IMR-90 (cell line): ENCODE results near the gene ZFHX3. TPM values are rescaled to one million over a fixed set of nuclear protein-coding genes. Genes with fewer than 3 reads are reported as not detected.

Experiments
- ATAC-seq: fragments of 200-7000 bp; cut with Tn5 transposase; 2 replicates; pipeline ENCODE4 v1.9.1; 2020; ENCODE audit warnings: low read depth, mild to moderate bottlenecking, moderate library complexity
- BruUV-seq: library from RNA; stranded (reverse); fragments of 400-500 nt; replicated peaks from 2 replicates; lab custom pipeline; 2021; lab: Mats Ljungman, UMichigan
- CTCF ChIA-PET: fragments of 300-600 bp; formaldehyde crosslinking; extraction: SDS; loops from one replicate; lab custom pipeline; 2021; ENCODE audit warnings: antibody characterized with exemption; lab: Yijun Ruan, JAX
- POLR2A ChIA-PET: fragments of 300-600 bp; sonication (Branson Sonifier 250); formaldehyde crosslinking; loops from one replicate; lab custom pipeline; 2022; ENCODE audit warnings: antibody characterized with exemption; ENCODE audit not compliant: unreplicated experiment; lab: Charles Lee
- DNase-seq: peaks from one replicate; pipeline ENCODE4 v3.0.0; 2013
- H2AFZ ChIP-seq: replicated peaks from 2 replicates; pipeline ENCODE3; 2013; ENCODE audit warnings: low read length, mild to moderate bottlenecking; ENCODE audit not compliant: poor library complexity
- H2AK5ac ChIP-seq: 2 replicates; pipeline ENCODE4 v1.6.1; 2013; ENCODE audit warnings: low read depth, low read length, inconsistent platforms
- H2AK9ac ChIP-seq: replicated peaks from 2 replicates; pipeline ENCODE3; 2013; ENCODE audit warnings: mild to moderate bottlenecking, low read depth, low read length, moderate library complexity; ENCODE audit not compliant: poor library complexity
- H2BK120ac ChIP-seq: 2 replicates; pipeline ENCODE4 v1.6.1; 2013; ENCODE audit warnings: low read depth, low read length, inconsistent platforms
- H2BK15ac ChIP-seq: 3 replicates; pipeline ENCODE4 v1.6.1; 2013; ENCODE audit warnings: low read depth, low read length, inconsistent platforms
- H2BK20ac ChIP-seq: 2 replicates; pipeline ENCODE4 v1.6.1; 2013; ENCODE audit warnings: low read depth, mild to moderate bottlenecking, inconsistent platforms, low read length, moderate library complexity
- H2BK5ac ChIP-seq: 2 replicates; pipeline ENCODE4 v1.6.1; 2013; ENCODE audit warnings: mild to moderate bottlenecking, low read depth, low read length, inconsistent platforms; ENCODE audit not compliant: poor library complexity, severe bottlenecking
- H3K14ac ChIP-seq: replicated peaks from 2 replicates; pipeline ENCODE4 v1.6.1; 2013; ENCODE audit warnings: low read depth, low read length, inconsistent platforms
- H3K18ac ChIP-seq: 2 replicates; pipeline ENCODE4 v1.6.1; 2013; ENCODE audit warnings: low read depth, low read length, control low read depth
- H3K23ac ChIP-seq: 2 replicates; pipeline ENCODE4 v1.6.1; 2013; ENCODE audit warnings: low read depth, low read length, inconsistent platforms
- H3K27ac ChIP-seq: 2 replicates; pipeline ENCODE4 v1.5.1; 2013; ENCODE audit warnings: mild to moderate bottlenecking, control low read depth, low read length; ENCODE audit not compliant: insufficient read depth
- H3K27me3 ChIP-seq: 2 replicates; pipeline ENCODE4 v1.6.1; 2013; ENCODE audit warnings: low read length; ENCODE audit not compliant: control insufficient read depth, insufficient read depth
- H3K36me3 ChIP-seq: 2 replicates; pipeline ENCODE4 v1.6.1; 2013; ENCODE audit warnings: low read length, mixed read lengths; ENCODE audit not compliant: control insufficient read depth, insufficient read depth
- H3K4ac ChIP-seq: 2 replicates; pipeline ENCODE4 v1.6.1; 2013; ENCODE audit warnings: low read depth, low read length, inconsistent platforms
- H3K4me1 ChIP-seq: 2 replicates; pipeline ENCODE4 v1.6.1; 2013; ENCODE audit warnings: low read length, mixed read lengths; ENCODE audit not compliant: control insufficient read depth, insufficient read depth
- H3K4me2 ChIP-seq: 2 replicates; pipeline ENCODE4 v1.6.1; 2013; ENCODE audit warnings: low read depth, mild to moderate bottlenecking, control low read depth, low read length, moderate library complexity
- H3K4me3 ChIP-seq: 2 replicates; pipeline ENCODE4 v1.5.1; 2013; ENCODE audit warnings: low read depth, mild to moderate bottlenecking, control low read depth, low read length, moderate library complexity; ENCODE audit not compliant: insufficient read depth
- H3K56ac ChIP-seq: 2 replicates; pipeline ENCODE4 v1.6.1; 2013; ENCODE audit warnings: low read length, inconsistent platforms; ENCODE audit not compliant: insufficient read depth; ENCODE audit errors: extremely low read depth
- H3K79me1 ChIP-seq, 2 experiments: 2 replicates each; pipeline ENCODE4 v1.6.1; 2013; ENCODE audit warnings: low read length in 2 of 2, inconsistent platforms in 1 of 2, low read depth in 1 of 2
- H3K9ac ChIP-seq: 2 replicates; pipeline ENCODE4 v1.6.1; 2013; ENCODE audit warnings: low read depth, low read length, control low read depth
- H3K9me1 ChIP-seq: 2 replicates; pipeline ENCODE4 v1.6.1; 2013; ENCODE audit warnings: low read length, inconsistent platforms; ENCODE audit not compliant: insufficient read depth
- H3K9me3 ChIP-seq: 2 replicates; pipeline ENCODE4 v1.6.1; 2013; ENCODE audit warnings: low read length; ENCODE audit not compliant: control insufficient read depth, insufficient read depth
- H4K20me1 ChIP-seq: 2 replicates; pipeline ENCODE4 v1.6.1; 2013; ENCODE audit warnings: low read length, inconsistent platforms; ENCODE audit not compliant: insufficient read depth
- H4K5ac ChIP-seq: 2 replicates; pipeline ENCODE4 v1.6.1; 2013; ENCODE audit warnings: mild to moderate bottlenecking, low read depth, low read length, control low read depth
- H4K8ac ChIP-seq, 2 experiments: 2 replicates each; pipeline ENCODE4 v1.6.1; 2013; ENCODE audit warnings: low read depth in 2 of 2, low read length in 2 of 2, control low read depth in 1 of 2, inconsistent platforms in 1 of 2
- H4K91ac ChIP-seq: 2 replicates; pipeline ENCODE4 v1.6.1; 2013; ENCODE audit warnings: low read depth, low read length, inconsistent platforms; ENCODE audit not compliant: insufficient read depth
- BHLHE40 ChIP-seq: fragments of 150-350 bp; IDR thresholded peaks from 2 replicates; pipeline ENCODE4 v1.6.1; 2016; ENCODE audit warnings: mild to moderate bottlenecking, low read depth, low read length
- CEBPB ChIP-seq: IDR thresholded peaks from 2 replicates; pipeline ENCODE4 v1.6.1; 2012; ENCODE audit warnings: low read depth, low read length, improper control_type of control experiment
- CHD1 ChIP-seq: IDR thresholded peaks from 2 replicates; pipeline ENCODE4 v1.6.1; 2012; ENCODE audit warnings: low read depth, low read length, improper control_type of control experiment
- CTCF ChIP-seq: conservative IDR thresholded peaks from 2 replicates; pipeline ENCODE4 v1.5.1; 2012; ENCODE audit warnings: mild to moderate bottlenecking, low read depth, low read length, improper control_type of control experiment
- ELK1 ChIP-seq: fragments of 150-350 bp; IDR thresholded peaks from 2 replicates; pipeline ENCODE4 v1.6.1; 2016; ENCODE audit warnings: low read depth, mild to moderate bottlenecking, low read length, moderate library complexity, borderline replicate concordance
- FOS ChIP-seq: fragments of 150-350 bp; IDR thresholded peaks from 2 replicates; pipeline ENCODE4 v1.6.1; 2016; ENCODE audit warnings: low read depth, low read length
- MAFK ChIP-seq: IDR thresholded peaks from 2 replicates; pipeline ENCODE4 v1.6.1; 2012; ENCODE audit warnings: low read depth, low read length, improper control_type of control experiment
- MAZ ChIP-seq: IDR thresholded peaks from 2 replicates; pipeline ENCODE4 v1.6.1; 2012; ENCODE audit warnings: low read depth, mild to moderate bottlenecking, low read length, improper control_type of control experiment, moderate library complexity, borderline replicate concordance
- MXI1 ChIP-seq: IDR thresholded peaks from 2 replicates; pipeline ENCODE4 v1.6.1; 2012; ENCODE audit warnings: low read depth, mild to moderate bottlenecking, low read length, moderate library complexity, borderline replicate concordance
- NFE2L2 ChIP-seq: fragments of 150-350 bp; IDR thresholded peaks from 2 replicates; pipeline ENCODE4 v1.6.1; 2016; ENCODE audit warnings: low read depth, mild to moderate bottlenecking, low read length
- POLR2A ChIP-seq: IDR thresholded peaks from 2 replicates; pipeline ENCODE4 v1.6.1; 2012; ENCODE audit warnings: mild to moderate bottlenecking, low read depth, low read length
- RFX5 ChIP-seq: IDR thresholded peaks from 2 replicates; pipeline ENCODE4 v1.8.0; 2012; ENCODE audit warnings: low read depth, mild to moderate bottlenecking, low read length, moderate library complexity
- SMC3 ChIP-seq: fragments of 150-350 bp; IDR thresholded peaks from 2 replicates; pipeline ENCODE4 v1.6.1; 2016; ENCODE audit warnings: low read depth, mild to moderate bottlenecking, antibody characterized with exemption, low read length, moderate library complexity
- USF2 ChIP-seq: fragments of 150-350 bp; IDR thresholded peaks from 2 replicates; pipeline ENCODE4 v1.6.1; 2017; ENCODE audit warnings: mild to moderate bottlenecking, antibody characterized with exemption, low read length, low read depth
- WGBS, 2 experiments: methylation state at CpG; one replicate each; pipeline versions ENCODE4 v1.1.5 to v1.1.7; 2013; ENCODE audit warnings: missing lambda C conversion rate in 2 of 2; ENCODE audit not compliant: insufficient read length in 1 of 2; ENCODE audit errors: extremely low coverage in 2 of 2; 5-methylcytosine and 5-hydroxymethylcytosine counted together
- dilution Hi-C: fragments of 300-500 bp; cut with HindIII; formaldehyde crosslinking; loops from one replicate; pipeline ENCODE4 v1.14.3; 2018; ENCODE audit warnings: low sequenced_read_pairs; ENCODE audit not compliant: unreplicated experiment
- in situ Hi-C: fragments of 300-500 bp; cut with MboI; formaldehyde crosslinking; loops from 3 replicates; pipeline ENCODE4 v1.14.3; 2019; ENCODE audit warnings: low sequenced_read_pairs, inconsistent platforms, mixed read lengths
- intact Hi-C: fragments of 100-400 bp; cut with micrococcal nuclease; formaldehyde crosslinking; loops from 2 replicates; pipeline ENCODE4 v1.10.0; 2022
- polyA plus RNA-seq, 3 experiments: library from polyadenylated mRNA; depleted of rRNA; stranded (reverse); fragments of >200 nt; gene quantifications; 2 replicates each; pipeline ENCODE4 v1.2.3, GENCODE V29; 2012; ENCODE audit warnings: low replicate concordance in 1 of 3
- total RNA-seq: library from RNA; depleted of rRNA; stranded (reverse); fragments of >200 nt; gene quantifications from 2 replicates; pipeline ENCODE4 v1.2.3, GENCODE V29; 2012

The ZFHX3 gene
- total and polyA plus RNA-seq, 2 of the 4 experiments (the other 2 are of a cell fraction) = 1.4 to 1.7 TPM

GRCh38 chr16:73028721-73029361 lies 19.1 kb downstream of the ZFHX3 start:
- BruUV-seq = no TSS peak
- TF ChIP-seq CEBPB (no peak), MXI1 (no peak), ELK1 (no peak), FOS (no peak), NFE2L2 (no peak), MAZ (no peak), MAFK (no peak), USF2 (no peak), CHD1 (no peak), RFX5 (no peak), BHLHE40 (no peak), POLR2A (no peak), CTCF (no peak), SMC3 (no peak)

More at GRCh38 chr16:73028721-73029361, 19.1 kb downstream of the ZFHX3 start:
- Histone ChIP-seq H4K91ac (no peak overlapping the region), H3K4ac (no peak overlapping the region), H2BK5ac (no peak overlapping the region), H4K5ac (no peak overlapping the region), H3K4me3 (no peak overlapping the region), H3K36me3 (no peaks in the 10 kb centered on the region; the same call in 1 of the 2 replicates), H4K8ac (no peak overlapping the region), H2AK9ac (no peak overlapping the region), H3K4me2 (no peak overlapping the region), H3K56ac (no peak overlapping the region), H3K27ac (no peak overlapping the region), H2BK120ac (no peak overlapping the region), H3K4me1 (peaks cover 19% of the 10 kb centered on the region), H3K18ac (no peak overlapping the region), H4K20me1 (peaks cover 75% of the 10 kb centered on the region), H2AFZ (no peak overlapping the region), H2BK20ac (no peak overlapping the region), H3K79me1 (peaks cover 41 to 93% of the 10 kb centered on the region in 2 experiments), H3K14ac (no peak overlapping the region), H3K9me3 (no peaks in the 10 kb centered on the region), H3K23ac (no peak overlapping the region), H3K9ac (no peak overlapping the region), H2AK5ac (no peak overlapping the region), H3K27me3 (no peaks in the 10 kb centered on the region), H3K9me1 (peaks cover 9% of the 10 kb centered on the region), H2BK15ac (no peak overlapping the region)
- in situ Hi-C loops = no loop called here
- POLR2A ChIA-PET = no interaction called here
- dilution Hi-C loops = loop anchor here (25.0 kb wide), 1 partner anchor 92 kb away; no protein-coding TSS in a partner anchor
- CTCF ChIA-PET = no interaction called here
- WGBS, 2 experiments = no CpG with 5 or more reads among the region's 9 CpGs
- DNase-seq (no peak), ATAC-seq (no peak)
- intact Hi-C loops = no loop called here
